ENCODE data around the gene NDUFS5.

DNA sequence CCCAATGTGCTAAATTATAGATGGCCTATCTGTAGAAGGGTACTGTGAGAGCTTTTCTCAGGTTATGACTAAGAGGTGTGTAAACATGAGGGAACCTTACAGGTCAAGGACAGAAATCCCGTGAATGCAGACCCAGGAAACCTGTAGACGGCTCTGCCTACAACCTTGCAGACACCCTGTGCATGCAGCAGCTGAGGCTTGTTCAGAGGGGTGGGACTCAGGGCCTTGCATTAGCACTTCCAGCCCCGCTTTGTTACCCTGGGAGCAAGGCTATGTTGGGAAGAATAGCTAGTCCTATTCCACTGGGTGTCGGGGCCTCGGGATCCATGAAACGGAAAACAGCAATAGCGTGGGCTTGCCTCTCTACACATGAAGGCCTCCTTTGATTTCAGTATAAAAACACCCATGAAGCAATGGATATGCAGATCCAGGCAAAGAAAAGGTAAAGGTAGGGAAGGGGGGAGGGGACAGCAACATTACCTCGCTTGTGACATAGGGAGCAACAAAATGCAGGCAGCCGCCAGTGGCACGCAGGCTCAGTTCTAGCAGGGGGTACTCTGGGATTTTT lies 9.5 kb upstream of the NDUFS5 start:
- TF ChIP-seq, protein P1, sequence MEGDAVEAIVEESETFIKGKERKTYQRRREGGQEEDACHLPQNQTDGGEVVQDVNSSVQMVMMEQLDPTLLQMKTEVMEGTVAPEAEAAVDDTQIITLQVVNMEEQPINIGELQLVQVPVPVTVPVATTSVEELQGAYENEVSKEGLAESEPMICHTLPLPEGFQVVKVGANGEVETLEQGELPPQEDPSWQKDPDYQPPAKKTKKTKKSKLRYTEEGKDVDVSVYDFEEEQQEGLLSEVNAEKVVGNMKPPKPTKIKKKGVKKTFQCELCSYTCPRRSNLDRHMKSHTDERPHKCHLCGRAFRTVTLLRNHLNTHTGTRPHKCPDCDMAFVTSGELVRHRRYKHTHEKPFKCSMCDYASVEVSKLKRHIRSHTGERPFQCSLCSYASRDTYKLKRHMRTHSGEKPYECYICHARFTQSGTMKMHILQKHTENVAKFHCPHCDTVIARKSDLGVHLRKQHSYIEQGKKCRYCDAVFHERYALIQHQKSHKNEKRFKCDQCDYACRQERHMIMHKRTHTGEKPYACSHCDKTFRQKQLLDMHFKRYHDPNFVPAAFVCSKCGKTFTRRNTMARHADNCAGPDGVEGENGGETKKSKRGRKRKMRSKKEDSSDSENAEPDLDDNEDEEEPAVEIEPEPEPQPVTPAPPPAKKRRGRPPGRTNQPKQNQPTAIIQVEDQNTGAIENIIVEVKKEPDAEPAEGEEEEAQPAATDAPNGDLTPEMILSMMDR (optimal IDR thresholded peaks at IDR 0.05 in 1 of 3, IDR thresholded peaks at IDR 0.05 in 1 of 3, conservative IDR thresholded peaks at IDR 0.05 in 1 of 3; ENCODE audit: extremely low read depth in 1 of 3, insufficient read depth in 2 of 3, low read length in 3 of 3) = no peak
- TF ChIP-seq EZH2 (IDR thresholded peaks at IDR 0.05; ENCODE audit: low read length) = no peak
